ENCODE measurements around the gene CHST9. TPM values are rescaled to one million over a fixed set of nuclear protein-coding genes. Genes with fewer than 3 reads are reported as not detected.
"Not testable (repeated sequence)": the region's sequence is repeated elsewhere in the genome, so short reads cannot be mapped to it uniquely, and the experiment has no call there.

Gene CHST9, protein sequence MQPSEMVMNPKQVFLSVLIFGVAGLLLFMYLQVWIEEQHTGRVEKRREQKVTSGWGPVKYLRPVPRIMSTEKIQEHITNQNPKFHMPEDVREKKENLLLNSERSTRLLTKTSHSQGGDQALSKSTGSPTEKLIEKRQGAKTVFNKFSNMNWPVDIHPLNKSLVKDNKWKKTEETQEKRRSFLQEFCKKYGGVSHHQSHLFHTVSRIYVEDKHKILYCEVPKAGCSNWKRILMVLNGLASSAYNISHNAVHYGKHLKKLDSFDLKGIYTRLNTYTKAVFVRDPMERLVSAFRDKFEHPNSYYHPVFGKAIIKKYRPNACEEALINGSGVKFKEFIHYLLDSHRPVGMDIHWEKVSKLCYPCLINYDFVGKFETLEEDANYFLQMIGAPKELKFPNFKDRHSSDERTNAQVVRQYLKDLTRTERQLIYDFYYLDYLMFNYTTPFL
- total RNA-seq (not detected), total RNA-seq (0 to 0.24 (median 0) reads per million in 172 experiments)
- polyA plus RNA-seq (2013, experiment 1 of 2): not detected
- 0.03 TPM for polyA plus RNA-seq (2013, experiment 2 of 2)

DNA sequence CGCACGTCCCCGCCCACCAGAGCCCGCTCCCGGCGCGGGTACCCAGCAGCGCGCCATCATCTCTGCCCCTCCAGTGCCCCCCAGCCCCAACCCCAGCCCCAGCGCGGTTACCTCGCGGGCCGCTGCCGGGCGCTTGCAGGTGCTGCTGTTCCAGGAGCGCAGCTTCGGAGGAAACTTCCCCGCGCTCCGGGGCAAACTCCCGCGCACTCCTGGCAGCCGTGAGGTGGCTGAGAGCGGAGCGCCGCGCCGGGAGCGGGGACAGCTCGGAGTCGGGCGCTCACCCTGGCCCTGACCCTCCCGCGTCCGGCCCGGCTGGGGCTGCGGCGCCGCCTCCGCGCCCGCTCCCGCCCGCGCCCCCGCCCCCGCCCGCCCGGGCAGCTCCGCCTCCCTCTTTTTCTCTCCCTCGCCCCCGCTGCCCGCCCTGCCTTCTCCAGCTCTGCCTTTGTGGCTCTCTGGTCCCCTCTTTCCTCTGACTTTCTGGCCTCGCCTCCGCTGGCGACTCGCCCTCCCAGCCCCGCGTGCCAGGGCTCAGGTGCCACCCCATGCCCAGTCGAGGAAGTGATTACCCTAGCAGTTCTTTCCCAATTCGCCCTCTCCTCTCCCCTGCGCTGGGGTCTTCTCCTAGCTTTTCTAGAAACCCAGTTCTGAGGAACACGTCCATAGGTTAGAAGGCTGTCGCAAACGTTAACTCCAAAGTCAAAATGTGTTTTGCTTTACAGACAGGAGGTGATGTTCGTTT, at the start of gene CHST9:
TSS of gene CHST9 (minus strand) at position 284 of the 739 bp plus-strand sequence. CDS start 42,499 bp downstream, outside the sequence.
- DNase-seq (no peak), ATAC-seq (ENCODE audit: poor library complexity) (no peak)
- H3K9me3 ChIP-seq (ENCODE audit: control insufficient read depth in 1 of 2, insufficient read depth in 1 of 2, low read length in 2 of 2): peaks cover 0 to 13% of the 10 kb centered on the region in 2 experiments
- no peaks in the 10 kb centered on the region for H3K4me1 ChIP-seq (ENCODE audit: insufficient read depth, low read length)
- TF ChIP-seq, protein P1, sequence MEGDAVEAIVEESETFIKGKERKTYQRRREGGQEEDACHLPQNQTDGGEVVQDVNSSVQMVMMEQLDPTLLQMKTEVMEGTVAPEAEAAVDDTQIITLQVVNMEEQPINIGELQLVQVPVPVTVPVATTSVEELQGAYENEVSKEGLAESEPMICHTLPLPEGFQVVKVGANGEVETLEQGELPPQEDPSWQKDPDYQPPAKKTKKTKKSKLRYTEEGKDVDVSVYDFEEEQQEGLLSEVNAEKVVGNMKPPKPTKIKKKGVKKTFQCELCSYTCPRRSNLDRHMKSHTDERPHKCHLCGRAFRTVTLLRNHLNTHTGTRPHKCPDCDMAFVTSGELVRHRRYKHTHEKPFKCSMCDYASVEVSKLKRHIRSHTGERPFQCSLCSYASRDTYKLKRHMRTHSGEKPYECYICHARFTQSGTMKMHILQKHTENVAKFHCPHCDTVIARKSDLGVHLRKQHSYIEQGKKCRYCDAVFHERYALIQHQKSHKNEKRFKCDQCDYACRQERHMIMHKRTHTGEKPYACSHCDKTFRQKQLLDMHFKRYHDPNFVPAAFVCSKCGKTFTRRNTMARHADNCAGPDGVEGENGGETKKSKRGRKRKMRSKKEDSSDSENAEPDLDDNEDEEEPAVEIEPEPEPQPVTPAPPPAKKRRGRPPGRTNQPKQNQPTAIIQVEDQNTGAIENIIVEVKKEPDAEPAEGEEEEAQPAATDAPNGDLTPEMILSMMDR (IDR thresholded peaks at IDR 0.05): no peak
- Mint-ChIP-seq H3K27me3 (peaks cover 38% of the 10 kb centered on the region), H3K4me1 (ENCODE audit: low read depth) (no peaks in the 10 kb centered on the region), H3K36me3 (ENCODE audit: low read depth) (no peaks in the 10 kb centered on the region), H3K9me3 (peaks cover 2% of the 10 kb centered on the region), H3K4me3 (no peak within 1 kb of the TSS), H3K27ac (no peak within 1 kb of the TSS)
- H3K27ac ChIP-seq (ENCODE audit: low read depth in 1 of 2, low read length in 2 of 2): no peak within 1 kb of the TSS
- ChIA-PET POLR2A (no interaction called here), CTCF (no interaction called here)
- H3K4me3 ChIP-seq (ENCODE audit: low read length): no peak within 1 kb of the TSS
- intact Hi-C loops (cut with DNase I, micrococcal nuclease): no loop called here
- H3K27me3 ChIP-seq (ENCODE audit: control insufficient read depth in 1 of 2, insufficient read depth in 2 of 2, low read length in 2 of 2): peaks cover 6 to 11% of the 10 kb centered on the region in 2 experiments
- H3K36me3 ChIP-seq (ENCODE audit: insufficient read depth, low read length): no peaks in the 10 kb centered on the region

DNA sequence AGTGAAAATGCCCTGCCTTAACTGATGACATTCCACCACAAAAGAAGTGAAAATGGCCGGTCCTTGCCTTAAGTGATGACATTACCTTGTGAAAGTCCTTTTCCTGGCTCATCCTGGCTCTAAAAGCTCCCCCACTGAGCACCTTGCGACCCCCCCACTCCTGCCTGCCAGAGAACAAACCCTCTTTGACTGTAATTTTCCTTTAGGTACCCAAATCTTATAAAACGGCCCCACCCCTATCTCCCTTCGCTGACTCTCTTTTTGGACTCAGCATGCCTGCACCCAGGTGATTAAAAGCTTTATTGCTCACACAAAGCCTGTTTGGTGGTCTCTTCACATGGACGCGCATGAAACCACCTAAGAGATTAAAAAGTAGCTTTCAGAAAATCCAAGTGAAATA, 47.2 kb upstream of the CHST9 start:
- H3K27me3 ChIP-seq (ENCODE audit: control insufficient read depth in 1 of 2, insufficient read depth in 2 of 2, low read length in 2 of 2); ATAC-seq (ENCODE audit: poor library complexity); DNase-seq; H3K36me3 Mint-ChIP-seq (ENCODE audit: low read depth); H3K27me3 Mint-ChIP-seq; CTCF ChIA-PET; H3K27ac Mint-ChIP-seq; intact Hi-C loops (cut with DNase I, micrococcal nuclease); POLR2A ChIA-PET; H3K27ac ChIP-seq (ENCODE audit: low read depth in 1 of 2, low read length in 2 of 2); H3K9me3 Mint-ChIP-seq; H3K36me3 ChIP-seq (ENCODE audit: insufficient read depth, low read length); H3K4me1 Mint-ChIP-seq (ENCODE audit: low read depth); H3K4me3 Mint-ChIP-seq; H3K4me3 ChIP-seq (ENCODE audit: low read length); H3K4me1 ChIP-seq (ENCODE audit: insufficient read depth, low read length): not testable (repeated sequence)
- peaks cover 0 to 13% of the 10 kb centered on the region in 2 experiments for H3K9me3 ChIP-seq (ENCODE audit: control insufficient read depth in 1 of 2, insufficient read depth in 1 of 2, low read length in 2 of 2)

DNA sequence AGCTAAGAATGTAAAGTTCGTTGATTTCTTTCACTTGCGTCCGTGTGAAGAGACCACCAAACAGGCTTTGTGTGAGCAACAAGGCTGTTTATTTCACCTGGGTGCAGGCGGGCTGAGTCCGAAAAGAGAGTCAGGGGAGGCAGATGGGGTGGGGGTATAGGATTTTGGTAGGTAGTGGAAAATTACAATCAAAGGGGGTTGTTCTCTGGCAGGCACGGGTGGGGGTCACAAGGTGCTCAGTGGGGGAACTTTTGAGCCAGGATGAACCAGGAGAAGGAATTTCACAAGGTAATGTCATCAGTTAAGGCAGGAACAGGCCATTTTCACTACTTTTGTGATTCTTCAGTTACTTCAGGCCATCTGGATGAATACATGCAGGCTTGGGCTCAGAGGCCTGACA, 46.6 kb upstream of the CHST9 start:
- CTCF ChIA-PET; H3K4me3 Mint-ChIP-seq; H3K27me3 Mint-ChIP-seq; H3K27me3 ChIP-seq (ENCODE audit: control insufficient read depth in 1 of 2, insufficient read depth in 2 of 2, low read length in 2 of 2); H3K4me1 ChIP-seq (ENCODE audit: insufficient read depth, low read length); H3K36me3 ChIP-seq (ENCODE audit: insufficient read depth, low read length); H3K27ac Mint-ChIP-seq; DNase-seq; H3K36me3 Mint-ChIP-seq (ENCODE audit: low read depth); H3K27ac ChIP-seq (ENCODE audit: low read depth in 1 of 2, low read length in 2 of 2); intact Hi-C loops (cut with DNase I, micrococcal nuclease); ATAC-seq (ENCODE audit: poor library complexity); H3K4me1 Mint-ChIP-seq (ENCODE audit: low read depth); H3K4me3 ChIP-seq (ENCODE audit: low read length); H3K9me3 Mint-ChIP-seq; POLR2A ChIA-PET: not testable (repeated sequence)
- H3K9me3 ChIP-seq (ENCODE audit: control insufficient read depth in 1 of 2, insufficient read depth in 1 of 2, low read length in 2 of 2): peaks cover 0 to 13% of the 10 kb centered on the region in 2 experiments

DNA sequence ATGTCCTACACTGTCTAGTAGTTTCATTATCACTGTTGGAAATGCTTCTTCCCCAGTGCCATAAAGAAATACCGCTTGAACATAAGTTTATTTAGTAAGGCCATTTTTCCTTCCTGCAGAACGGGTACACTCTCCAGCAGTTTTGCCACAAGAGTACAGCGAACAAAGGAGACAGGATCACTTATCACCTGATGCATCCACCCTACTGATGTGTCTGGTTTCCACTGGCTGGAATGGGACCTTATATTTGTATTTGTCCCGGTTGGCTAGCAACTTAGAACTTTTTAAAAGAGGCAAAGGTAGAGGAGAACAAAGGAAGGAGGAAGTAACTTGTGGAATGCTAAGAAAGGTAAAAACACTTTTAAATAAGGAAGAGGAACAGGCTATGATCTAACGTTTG, 46.1 kb upstream of the CHST9 start:
- H3K9me3 Mint-ChIP-seq, CTCF ChIA-PET: not testable (repeated sequence)

More for the DNA sequence above, 46.1 kb upstream of the CHST9 start:
- H3K27ac Mint-ChIP-seq; H3K4me1 ChIP-seq (ENCODE audit: insufficient read depth, low read length); H3K4me3 ChIP-seq (ENCODE audit: low read length); H3K27me3 Mint-ChIP-seq; H3K36me3 Mint-ChIP-seq (ENCODE audit: low read depth); H3K27ac ChIP-seq (ENCODE audit: low read depth in 1 of 2, low read length in 2 of 2); H3K4me1 Mint-ChIP-seq (ENCODE audit: low read depth); H3K36me3 ChIP-seq (ENCODE audit: insufficient read depth, low read length); DNase-seq; ATAC-seq (ENCODE audit: poor library complexity); POLR2A ChIA-PET; H3K4me3 Mint-ChIP-seq; intact Hi-C loops (cut with DNase I, micrococcal nuclease); H3K27me3 ChIP-seq (ENCODE audit: control insufficient read depth in 1 of 2, insufficient read depth in 2 of 2, low read length in 2 of 2): not testable (repeated sequence)
- peaks cover 0 to 13% of the 10 kb centered on the region in 2 experiments for H3K9me3 ChIP-seq (ENCODE audit: control insufficient read depth in 1 of 2, insufficient read depth in 1 of 2, low read length in 2 of 2)

Data from CD4-positive, alpha-beta T cell (primary cell).